IPS DF 19.7 (cell line): ENCODE results near the gene UGT1A3.
"Not testable (repeated sequence)": the region's sequence is repeated elsewhere in the genome, so short reads cannot be mapped to it uniquely, and the experiment has no call there.

Experiments
- DNase-seq: peaks from one replicate; pipeline ENCODE4 v3.0.0-alpha.2; 2013; ENCODE audit warnings: low read depth, low spot score

UGT1A3 gene

GRCh38 chr2:233728723-233729301, at the start of gene UGT1A3:
Gene UGT1A3, plus strand, starts transcription at chr2:233729042. Its CDS starts 85 bp downstream, at chr2:233729127.
- DNase-seq: no peak

GRCh38 chr2:233679196-233679595, 49.6 kb upstream of the UGT1A3 start:
- DNase-seq: no peak

GRCh38 chr2:233680361-233681045, 48.3 kb upstream of the UGT1A3 start:
- no peak for DNase-seq

- DNase-seq: no peak
Observed at GRCh38 chr2:233681521-233682099, 47.2 kb upstream of the UGT1A3 start, which contains the start of gene UGT1A7. Gene UGT1A7, plus strand, starts transcription at chr2:233681901. Its CDS starts 37 bp downstream, at chr2:233681938.

GRCh38 chr2:233684640-233685039, 44.2 kb upstream of the UGT1A3 start:
- no peak for DNase-seq

DNA sequence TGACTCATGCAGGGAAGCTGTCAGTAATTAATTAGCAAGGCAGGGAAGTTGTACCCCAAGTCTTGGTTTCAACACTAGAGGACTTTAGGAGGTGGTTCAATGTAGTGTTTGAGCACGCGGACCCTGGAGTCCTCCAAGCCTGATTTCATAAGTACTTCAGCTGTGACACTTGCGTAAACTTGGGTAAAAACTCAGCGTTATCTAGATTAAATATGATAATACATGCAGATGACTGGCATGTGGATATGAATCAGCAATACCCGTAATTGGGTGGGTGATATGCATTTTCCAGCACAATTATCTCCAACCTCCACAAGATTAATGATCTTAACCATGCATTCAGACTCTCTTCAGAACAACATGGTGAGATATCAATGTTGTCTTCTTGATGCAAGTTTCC, 41.9 kb upstream of the UGT1A3 start:
- DNase-seq: no peak

GRCh38 chr2:233688341-233688740, 40.5 kb upstream of the UGT1A3 start:
- no peak for DNase-seq

DNA sequence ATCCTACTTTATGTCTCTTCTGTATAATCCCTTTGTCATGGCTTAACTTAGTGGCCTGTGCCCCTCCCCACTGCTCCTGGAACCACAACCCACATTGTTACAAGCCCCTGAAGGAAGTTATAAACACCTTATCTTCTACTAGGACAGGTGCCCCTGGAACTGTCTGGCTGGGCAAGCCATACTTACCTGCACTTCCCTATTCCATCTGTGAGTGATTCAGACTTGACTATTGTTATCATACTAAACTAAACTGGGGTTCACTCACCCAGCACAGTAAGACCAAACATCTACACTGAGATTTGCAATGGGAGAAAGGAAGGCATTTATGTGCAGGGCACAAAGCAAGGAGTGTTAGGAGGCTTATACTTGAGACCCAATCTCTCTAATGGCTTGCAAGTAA, 39.8 kb upstream of the UGT1A3 start:
- DNase-seq: no peak

DNA sequence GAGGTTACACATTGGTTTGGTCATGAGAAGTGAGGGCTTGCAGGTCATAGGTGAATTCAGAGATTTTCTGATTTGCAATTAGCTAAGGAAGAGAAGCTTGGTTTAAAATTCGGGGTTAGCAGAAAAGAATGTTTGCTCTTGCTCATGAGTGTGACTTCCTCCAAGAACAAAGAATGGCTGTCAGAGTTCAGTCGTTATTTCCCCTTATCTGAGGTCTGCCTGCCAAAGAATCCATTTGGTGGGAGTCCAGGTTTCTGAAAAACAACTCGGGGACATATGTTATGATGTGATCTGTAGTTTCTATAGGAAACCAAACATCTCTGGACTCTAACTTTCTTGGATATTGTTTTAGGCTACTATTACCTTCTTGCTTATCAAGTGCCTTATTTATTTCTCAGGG, 39.3 kb upstream of the UGT1A3 start:
- no peak for DNase-seq

- DNase-seq: no peak
Observed at GRCh38 chr2:233690444-233690843, 38.4 kb upstream of the UGT1A3 start.

DNA sequence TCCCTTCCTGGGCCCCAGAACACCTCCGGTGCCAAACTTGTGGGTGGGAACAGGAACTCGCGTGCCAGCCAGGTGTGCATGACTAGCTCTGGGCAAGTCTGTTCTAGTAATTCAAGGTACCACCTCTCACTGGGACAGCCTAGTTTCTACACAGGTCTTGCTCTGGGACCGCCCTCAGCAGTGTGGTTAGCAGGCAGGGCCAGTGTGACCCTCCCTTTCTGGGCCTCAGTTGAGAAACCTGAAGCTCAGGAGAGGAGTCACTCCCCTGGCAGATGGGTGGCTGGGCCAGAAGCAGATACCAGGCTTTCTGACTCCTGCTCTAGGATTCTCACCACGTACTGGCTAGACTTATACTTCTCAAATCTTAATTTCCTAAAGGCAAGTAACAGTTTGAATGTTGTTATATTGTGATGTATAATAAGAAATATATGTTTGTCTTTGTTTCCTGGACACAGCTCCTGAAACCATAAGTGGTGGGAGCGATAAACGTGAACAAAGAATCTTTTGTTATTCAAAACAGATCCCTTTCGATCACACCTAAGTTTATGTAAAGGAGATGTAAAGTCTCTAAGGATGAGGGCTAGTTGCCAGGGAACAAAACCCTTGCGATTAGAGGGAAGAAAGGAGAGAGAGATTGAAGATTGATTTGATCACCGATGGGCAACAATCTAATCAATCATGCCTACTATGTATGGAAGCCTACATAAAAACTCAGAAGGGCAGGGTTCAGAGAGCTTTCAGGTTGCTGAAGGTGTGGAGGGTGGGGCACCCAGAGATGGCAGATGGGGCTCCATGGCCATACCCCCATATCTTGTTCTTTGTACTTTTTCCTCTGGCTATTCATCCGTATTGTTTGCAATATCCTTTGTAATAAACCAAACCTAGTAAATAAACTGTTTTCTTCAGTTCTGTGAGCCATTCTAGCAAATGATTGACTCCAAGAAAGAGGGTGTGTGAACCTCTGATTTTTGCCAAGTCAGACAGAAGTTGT, 37.1 kb upstream of the UGT1A3 start:
- no peak for DNase-seq

DNA sequence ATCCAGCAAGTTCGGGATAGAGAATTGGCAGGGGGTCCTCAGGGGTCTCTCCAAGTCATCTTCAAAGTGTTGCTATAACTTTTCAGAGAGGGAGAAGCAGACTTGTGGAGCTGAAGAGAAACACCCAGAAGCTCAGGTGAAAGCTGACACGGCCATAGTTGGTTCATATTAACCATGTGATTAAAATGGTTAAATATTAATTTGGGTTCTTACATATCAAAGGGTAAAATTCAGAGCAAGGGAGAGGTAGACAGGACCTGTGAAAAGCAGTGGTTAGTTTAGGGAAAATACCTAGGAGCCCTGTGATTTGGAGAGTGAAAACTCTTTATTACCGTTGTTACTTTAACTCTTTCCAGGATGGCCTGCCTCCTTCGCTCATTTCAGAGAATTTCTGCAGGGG, 36.2 kb upstream of the UGT1A3 start, which contains the start of gene UGT1A6:
Gene UGT1A6, plus strand, starts transcription at position 243 of the 400 bp plus-strand sequence. Its CDS starts 115 bp downstream, at position 358.
- no peak for DNase-seq

DNA sequence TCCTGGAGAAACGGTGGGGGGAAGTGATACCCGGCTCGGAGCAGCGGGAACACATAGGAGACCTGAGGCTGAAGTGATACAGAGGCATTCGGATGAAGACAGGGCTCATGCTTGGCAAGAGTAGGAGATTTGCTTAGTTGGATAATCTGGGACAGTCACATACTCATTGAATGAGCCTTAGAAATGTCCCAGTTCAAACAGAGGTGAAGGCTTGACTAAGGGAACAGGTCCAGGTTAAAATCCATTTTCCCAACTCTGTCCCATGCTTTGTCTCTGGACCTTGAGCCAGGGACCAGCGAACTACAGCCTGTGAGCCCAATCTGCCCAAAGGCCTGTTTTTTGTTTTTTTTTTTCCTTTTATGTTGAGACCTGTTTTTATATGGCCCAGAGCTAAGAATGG, 34.9 kb upstream of the UGT1A3 start:
- DNase-seq: no peak

- no peak for DNase-seq
Observed at GRCh38 chr2:233698740-233699139, 30.1 kb upstream of the UGT1A3 start.

DNA sequence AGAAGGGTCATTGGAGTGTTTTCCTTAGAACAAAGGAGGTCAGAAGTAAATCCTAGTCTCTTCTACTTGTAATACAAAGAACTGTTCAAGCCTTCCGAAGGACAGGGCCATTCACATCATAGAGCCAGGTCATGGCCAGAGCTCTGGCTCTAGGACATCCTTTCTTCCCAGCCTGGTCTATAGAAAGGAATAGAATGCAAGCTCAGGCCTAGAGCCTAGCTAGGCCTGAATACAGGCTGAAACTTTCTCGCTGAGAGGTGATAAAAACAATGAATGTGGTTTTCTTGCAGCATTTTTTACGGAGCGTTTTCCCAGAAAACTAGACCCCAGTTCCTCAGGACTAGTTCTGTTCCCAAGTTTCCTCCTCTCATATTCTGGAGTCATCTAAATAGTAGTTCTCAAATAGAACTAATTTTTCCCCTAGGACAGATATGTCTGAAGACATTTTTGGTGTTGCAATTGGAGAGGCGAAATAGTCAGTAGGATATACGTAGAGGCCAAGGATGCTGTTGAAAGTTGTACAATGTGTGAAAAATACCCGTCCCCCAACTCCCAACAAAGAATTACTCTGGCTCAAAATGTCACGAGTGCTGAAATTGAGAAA, 29.3 kb upstream of the UGT1A3 start:
- no peak for DNase-seq

DNA sequence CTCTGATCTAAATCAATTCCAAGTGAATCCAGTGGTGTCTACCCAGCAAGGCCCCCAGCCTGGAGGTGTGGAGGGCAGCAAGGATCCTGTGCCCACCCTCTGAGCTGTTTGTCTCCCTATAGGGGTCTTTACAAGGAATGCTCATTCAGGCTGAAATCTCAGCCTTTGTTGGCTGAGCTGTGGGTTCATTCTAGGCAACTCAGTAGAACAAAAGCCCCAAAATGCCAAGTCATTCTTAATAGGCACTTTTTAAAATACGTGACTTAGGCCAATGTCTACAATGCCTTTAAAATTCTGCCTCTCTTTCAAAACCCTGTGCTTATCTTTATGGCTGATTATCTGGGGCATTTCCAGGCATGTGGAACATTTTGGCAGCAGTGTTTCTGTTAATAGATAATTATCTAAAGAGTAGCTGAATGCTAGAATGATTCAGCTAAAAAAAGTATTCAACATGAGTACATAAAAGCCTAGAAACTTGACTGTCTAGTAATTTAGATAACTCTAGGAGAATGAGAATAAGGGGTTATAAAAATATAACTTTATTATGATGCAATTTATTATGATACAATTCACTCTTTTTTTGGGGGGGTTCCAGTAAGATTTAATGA, 28.7 kb upstream of the UGT1A3 start:
- DNase-seq: no peak

- DNase-seq: not testable (repeated sequence)
Observed at GRCh38 chr2:233700842-233701241, 28.0 kb upstream of the UGT1A3 start.

- no peak for DNase-seq
Observed at GRCh38 chr2:233702238-233702637, 26.6 kb upstream of the UGT1A3 start.

DNA sequence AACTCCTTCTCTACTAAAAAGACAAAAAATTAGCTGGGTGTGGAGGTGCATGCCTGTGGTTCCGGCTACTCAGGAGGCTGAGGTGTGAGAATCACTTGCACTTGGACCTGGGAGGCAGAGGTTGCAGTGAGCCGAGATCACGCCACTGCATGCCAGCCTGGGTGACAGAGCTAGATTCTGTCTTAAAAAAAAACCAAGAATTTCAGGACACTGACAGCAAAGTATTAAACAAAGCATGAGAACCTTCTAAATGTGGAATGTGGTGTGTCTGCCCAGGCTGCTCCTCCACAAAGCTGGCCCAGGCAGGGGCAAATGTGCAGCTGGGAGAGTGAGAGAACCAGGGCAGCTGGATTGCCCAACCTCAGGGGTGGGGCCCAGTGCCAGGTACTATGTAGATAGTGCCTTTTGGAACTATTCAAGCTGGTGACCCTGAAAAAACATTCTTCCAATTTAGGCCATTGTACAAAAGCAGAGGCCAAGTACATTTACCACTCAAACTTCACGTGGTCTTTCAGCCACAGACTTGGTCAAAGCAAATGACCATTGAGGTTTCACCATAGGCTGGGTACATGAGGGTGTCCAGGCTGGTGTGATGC, 22.8 kb upstream of the UGT1A3 start:
- no peak for DNase-seq

DNA sequence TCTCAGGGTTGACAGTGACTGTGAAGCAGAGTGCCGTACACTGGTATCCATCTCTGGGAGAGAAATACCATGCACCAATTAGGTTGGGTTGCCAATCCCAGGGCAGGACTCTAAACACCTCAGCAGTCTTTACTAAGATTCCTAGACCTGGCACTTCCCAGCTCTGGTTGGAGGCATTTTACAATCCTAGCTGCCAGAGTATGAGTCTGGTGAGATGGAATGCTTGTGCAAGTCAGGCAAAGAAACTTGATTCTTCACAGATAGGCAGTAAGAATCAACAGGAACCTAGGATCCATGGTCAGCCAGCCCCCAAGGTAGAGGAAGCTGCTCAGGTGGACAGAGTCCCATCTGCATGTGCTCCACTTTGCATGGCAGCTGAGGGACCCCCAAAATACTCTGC, 22.1 kb upstream of the UGT1A3 start:
- DNase-seq: no peak
